K562 (cell line): ENCODE measurements around the gene FHIT. TPM values are rescaled to one million over a fixed set of nuclear protein-coding genes. Genes with fewer than 3 reads are reported as not detected.

ENCODE experiments used
- ATAC-seq: fragments of 200-7000 bp; cut with Tn5 transposase; 3 replicates; pipeline ENCODE4 v1.9.1; 2020; ENCODE audit warnings: moderate library complexity
- BruUV-seq: library from RNA; stranded (reverse); fragments of 400-500 nt; replicated peaks from 2 replicates; lab custom pipeline; 2021; lab: Mats Ljungman, UMichigan
- CTCF ChIA-PET: fragments of 300-600 bp; formaldehyde crosslinking; extraction: SDS; loops from one replicate; lab custom pipeline; 2021; ENCODE audit warnings: low intra/inter-chr PET ratio; lab: Yijun Ruan, JAX
- POLR2A ChIA-PET: fragments of 300-600, 350-650 bp; sonication (Branson Sonifier 250); formaldehyde crosslinking; extraction: SDS; loops from one replicate; lab custom pipeline; 2021; ENCODE audit warnings: antibody characterized with exemption, inconsistent platforms; lab: Yijun Ruan, JAX
- DNase-seq, 4 experiments: peaks; one replicate each; pipeline versions ENCODE4 v3.0.0 to v3.0.0-alpha.2; 2011 to 2018; ENCODE audit warnings: low spot score in 3 of 4, mixed read lengths in 3 of 4; ENCODE audit errors: extremely low read depth in 1 of 4
- FAIRE-seq: peaks from 2 replicates; lab custom pipeline; 2011; peaks lifted over from hg19 to GRCh38; lab: Jason Lieb, UNC
- H2AFZ ChIP-seq: 2 replicates; pipeline ENCODE4 v1.6.0; 2011; ENCODE audit warnings: low read depth, low read length, control low read depth, inconsistent platforms
- H3K27ac ChIP-seq: fragments of 200-600 bp; 3 replicates; pipeline ENCODE4 v1.8.0; 2011; ENCODE audit warnings: low read depth, mild to moderate bottlenecking, control low read depth, inconsistent platforms, low read length, moderate library complexity, mixed read lengths; ENCODE audit errors: extremely low read depth
- H3K27me3 ChIP-seq, 2 experiments: fragments of 300-600 bp in 1 of 2; 2 replicates in 1 of 2; 3 replicates in 1 of 2; pipeline versions ENCODE4 v1.6.0 to v1.8.0; 2011; ENCODE audit warnings: inconsistent platforms in 2 of 2, low read length in 2 of 2, mild to moderate bottlenecking in 1 of 2, mixed read lengths in 1 of 2, moderate library complexity in 1 of 2; ENCODE audit not compliant: control insufficient read depth in 2 of 2, insufficient read depth in 2 of 2
- H3K36me3 ChIP-seq: fragments of 300-600 bp; 3 replicates; pipeline ENCODE4 v1.8.0; 2011; ENCODE audit warnings: mild to moderate bottlenecking, low read length, inconsistent platforms; ENCODE audit not compliant: control insufficient read depth, insufficient read depth
- H3K4me1 ChIP-seq, 2 experiments: fragments of 200-600 bp in 1 of 2; replicated peaks in 1 of 2; 2 replicates in 1 of 2; 3 replicates in 1 of 2; pipeline versions ENCODE4 v1.5.1 to v1.8.0; 2011; ENCODE audit warnings: inconsistent platforms in 2 of 2, low read length in 2 of 2, mild to moderate bottlenecking in 1 of 2, mixed read lengths in 1 of 2, moderate library complexity in 1 of 2; ENCODE audit not compliant: control insufficient read depth in 2 of 2, insufficient read depth in 2 of 2
- H3K4me2 ChIP-seq: 2 replicates; pipeline ENCODE4 v1.6.1; 2011; ENCODE audit warnings: low read length, control low read depth, inconsistent platforms, mixed read lengths; ENCODE audit not compliant: insufficient read depth
- H3K4me3 ChIP-seq: fragments of 200-600 bp; sonication (generic), shearing (Covaris generic); 2 replicates; pipeline ENCODE4 v1.5.1; 2016; ENCODE audit warnings: control low read depth, inconsistent platforms
- H3K79me2 ChIP-seq: fragments of 200-600 bp; 3 replicates; pipeline ENCODE4 v1.8.0; 2011; ENCODE audit warnings: low read length, inconsistent platforms; ENCODE audit not compliant: control insufficient read depth, insufficient read depth
- H3K9ac ChIP-seq, 2 experiments: 2 replicates each; pipeline versions ENCODE4 v1.6.0 to v1.6.1; 2011; ENCODE audit warnings: low read depth in 2 of 2, low read length in 2 of 2, control low read depth in 1 of 2, inconsistent platforms in 1 of 2, mild to moderate bottlenecking in 1 of 2, mixed read lengths in 1 of 2; ENCODE audit not compliant: insufficient read depth in 1 of 2
- H3K9me1 ChIP-seq: one replicate; pipeline ENCODE4 v1.6.0; 2011; ENCODE audit warnings: inconsistent platforms, mild to moderate bottlenecking, low read length, moderate library complexity; ENCODE audit not compliant: control insufficient read depth, insufficient read depth
- H3K9me3 ChIP-seq: replicated peaks from 2 replicates; pipeline ENCODE4 v1.5.1; 2011; ENCODE audit warnings: low read depth, low read length, inconsistent platforms; ENCODE audit not compliant: control insufficient read depth, insufficient read depth
- H4K20me1 ChIP-seq: replicated peaks from 2 replicates; pipeline ENCODE4 v1.6.1; 2011; ENCODE audit warnings: low read length, inconsistent platforms, mixed read lengths; ENCODE audit not compliant: control insufficient read depth, insufficient read depth
- C11orf30 ChIP-seq: fragments of 450-650 bp; IDR thresholded peaks from 2 replicates; pipeline ENCODE4 v1.6.1; 2016; ENCODE audit warnings: low read depth, mild to moderate bottlenecking
- CBFB ChIP-seq: sonication (generic); formaldehyde crosslinking; IDR thresholded peaks from 2 replicates; pipeline ENCODE4 v1.4.0; 2020; ENCODE audit warnings: mild to moderate bottlenecking, missing genetic modification reagents
- GABPB1 ChIP-seq: sonication (generic); formaldehyde crosslinking; IDR thresholded peaks from 2 replicates; pipeline ENCODE4 v1.8.0; 2022; ENCODE audit warnings: mild to moderate bottlenecking, missing genetic modification reagents
- MBD2 ChIP-seq: sonication (generic); IDR thresholded peaks from 2 replicates; pipeline ENCODE4 v1.6.1; 2016; ENCODE audit warnings: low read depth, borderline replicate concordance
- MCM5 ChIP-seq: fragments of 450-650 bp; IDR thresholded peaks from 2 replicates; pipeline ENCODE4 v1.6.1; 2016; ENCODE audit warnings: low read depth
- NFATC3 ChIP-seq: fragments of 450-650 bp; IDR thresholded peaks from 2 replicates; pipeline ENCODE4 v1.6.1; 2017; ENCODE audit warnings: mild to moderate bottlenecking
- POLR2H ChIP-seq: IDR thresholded peaks from 2 replicates; pipeline ENCODE4 v1.6.1; 2016; ENCODE audit warnings: missing genetic modification characterization, low read depth, mild to moderate bottlenecking, control low read depth, missing compliant biosample characterization, moderate library complexity
- RFX7 ChIP-seq: fragments of 250-450 bp; sonication (Bioruptor Pico); IDR thresholded peaks from 2 replicates; pipeline ENCODE4 v1.5.1; 2021; ENCODE audit warnings: mild to moderate bottlenecking
- TEAD4 ChIP-seq, 2 experiments: sonication (generic) in 1 of 2; formaldehyde crosslinking in 1 of 2; IDR thresholded peaks; 2 replicates each; pipeline versions ENCODE4 v1.6.1 to v1.8.0; 2012 to 2022; ENCODE audit warnings: borderline replicate concordance in 1 of 2, inconsistent platforms in 1 of 2, low read length in 1 of 2, mild to moderate bottlenecking in 1 of 2, missing genetic modification reagents in 1 of 2
- ZFP1 ChIP-seq: fragments of 450-650 bp; formaldehyde crosslinking; IDR thresholded peaks from 2 replicates; pipeline ENCODE4 v1.4.0; 2020; ENCODE audit warnings: mild to moderate bottlenecking, mixed read lengths
- ZFP30 ChIP-seq: fragments of 250-450 bp; sonication (Bioruptor Pico); IDR thresholded peaks from 2 replicates; pipeline ENCODE4 v1.8.0; 2022; ENCODE audit warnings: moderate library complexity, mild to moderate bottlenecking, inconsistent platforms, borderline replicate concordance
- ZNF217 ChIP-seq: sonication (generic); formaldehyde crosslinking; IDR thresholded peaks from 2 replicates; pipeline ENCODE4 v1.8.0; 2022; ENCODE audit warnings: mild to moderate bottlenecking, missing genetic modification reagents
- ZNF696 ChIP-seq: fragments of 250-450 bp; sonication (Bioruptor Pico); conservative IDR thresholded peaks from 2 replicates; pipeline ENCODE4 v1.4.0; 2020; ENCODE audit warnings: mild to moderate bottlenecking, moderate library complexity
- WGBS: fragments of 100-300 bp; shearing (Covaris generic); methylation state at CpG from one replicate; pipeline ENCODE4 v1.1.6; 2016; ENCODE audit warnings: low coverage, mixed read lengths; ENCODE audit not compliant: insufficient coverage; ENCODE audit errors: missing lambda C conversion rate; 5-methylcytosine and 5-hydroxymethylcytosine counted together
- in situ Hi-C: fragments of 300-500 bp; cut with MboI; formaldehyde crosslinking; loops from 4 replicates; pipeline ENCODE4 v1.15.0; 2018; ENCODE audit warnings: inconsistent platforms, mixed read lengths
- intact Hi-C: fragments of 100-400 bp; cut with micrococcal nuclease; formaldehyde crosslinking; loops from 2 replicates; pipeline ENCODE4 v1.14.2; 2022
- polyA plus RNA-seq, 8 experiments: library from polyadenylated mRNA; depleted of rRNA in 4 of 8; stranded (reverse) in 5 of 8; unstranded in 3 of 8; fragments of >200 nt; fragmentation: Nextera tagmentation in 2 of 8; fragmentation: Illumina TruSeq in 1 of 8; extraction: Ambion mirVana in 2 of 8; extraction: Trizol in 1 of 8; gene quantifications; 2 replicates each; pipeline versions ENCODE4 v1.2.1 to v1.2.3, GENCODE V29; 2011 to 2014; ENCODE audit warnings: inconsistent platforms in 1 of 8, missing spikeins in 1 of 8
- total RNA-seq, 7 experiments: library from RNA; depleted of rRNA in 6 of 7; stranded (reverse); fragments of >200 nt in 6 of 7; fragmentation: Illumina TruSeq in 2 of 7; extraction: Trizol in 2 of 7; gene quantifications; 2 replicates each; pipeline versions ENCODE4 v1.2.1 to v1.2.3, GENCODE V29; 2011 to 2021; ENCODE audit warnings: low replicate concordance in 1 of 7
- TF ChIP-seq, protein P1 (sequence below): fragments of 450-650 bp; formaldehyde crosslinking; IDR thresholded peaks from 2 replicates; pipeline ENCODE4 v1.4.0; 2022; ENCODE audit warnings: missing genetic modification characterization
- TF ChIP-seq, protein P2 (sequence below): IDR thresholded peaks from 2 replicates; pipeline ENCODE4 v1.6.1; 2011; ENCODE audit not compliant: insufficient read length; ENCODE audit errors: extremely low read depth
- TF ChIP-seq, protein P3 (sequence below): fragments of 450-650 bp; IDR thresholded peaks from 2 replicates; pipeline ENCODE4 v1.6.1; 2016; ENCODE audit warnings: missing biosample characterization, missing genetic modification characterization
- TF ChIP-seq, protein P4 (sequence below): fragments of 250-450 bp; sonication (Bioruptor Pico); IDR thresholded peaks from 2 replicates; pipeline ENCODE4 v1.4.0; 2020; ENCODE audit warnings: mild to moderate bottlenecking
- TF ChIP-seq, protein P5 (sequence below), 2 experiments: IDR thresholded peaks; 2 replicates each; pipeline ENCODE4 v1.6.1; 2011; ENCODE audit warnings: borderline replicate concordance in 1 of 2, control low read depth in 1 of 2, low read depth in 1 of 2, low read length in 1 of 2, mild to moderate bottlenecking in 1 of 2, mixed read lengths in 1 of 2, moderate library complexity in 1 of 2; ENCODE audit not compliant: insufficient read depth in 1 of 2, insufficient read length in 1 of 2, poor library complexity in 1 of 2, severe bottlenecking in 1 of 2; ENCODE audit errors: extremely low read depth in 1 of 2

FHIT gene
- total and polyA plus RNA-seq, 9 of the 15 experiments (the other 6 are each of a cell fraction or from before 2014, with no cell fraction given), result 1.7 to 9.1 (median 4.3) TPM

DNA sequence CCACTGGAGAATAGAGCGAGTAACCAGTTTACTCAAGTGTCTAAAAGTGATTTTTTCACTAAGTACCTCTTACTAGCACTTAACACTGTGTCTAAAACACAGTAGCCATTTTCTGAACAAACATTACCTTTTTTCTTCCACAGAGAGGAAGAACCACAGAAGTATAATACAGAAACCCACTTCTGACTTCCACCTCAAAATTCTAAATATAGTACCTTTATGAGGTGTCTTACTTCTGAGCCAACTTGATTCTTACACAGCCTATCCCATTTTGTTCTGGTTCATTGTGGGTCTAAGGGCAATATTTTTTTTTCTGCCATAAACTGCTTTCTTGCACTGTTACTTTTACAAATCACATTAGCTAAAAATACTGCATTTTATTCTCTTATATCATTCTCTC, 821.0 kb downstream of the FHIT start:
- in situ Hi-C loops, result no loop called here
- H3K36me3 ChIP-seq, result no peaks in the 10 kb centered on the region
- no peaks in the 10 kb centered on the region for H3K79me2 ChIP-seq
- no peaks in the 10 kb centered on the region for H4K20me1 ChIP-seq
- no peak overlapping the region for H3K9ac ChIP-seq
- POLR2A ChIA-PET, result no interaction called here
- H3K27me3 ChIP-seq, result no peaks in the 10 kb centered on the region
- no peak overlapping the region for H3K27ac ChIP-seq
- ATAC-seq (no peak), DNase-seq (no peak), FAIRE-seq (no peak)
- intact Hi-C loops, result loop anchor here (5.0 to 10.0 kb wide), 3 partner anchors 155 to 855 kb away; no protein-coding TSS in a partner anchor
- no peak overlapping the region for H3K4me2 ChIP-seq
- peaks cover 0 to 11% of the 10 kb centered on the region in 2 experiments; a peak in 4 of 5 replicates for H3K4me1 ChIP-seq
- H3K4me3 ChIP-seq, result no peak overlapping the region
- H3K9me3 ChIP-seq, result no peaks in the 10 kb centered on the region
- no TSS peak for BruUV-seq
- no peak overlapping the region for H2AFZ ChIP-seq
- CTCF ChIA-PET, result no interaction called here
- WGBS, result 20% methylated on average over 1 of the region's 1 CpG
- H3K9me1 ChIP-seq, result no peaks in the 10 kb centered on the region
- no peak for TF ChIP-seq ZNF217 (CRISPR knock-in tag)
- TF ChIP-seq CBFB (CRISPR knock-in tag), result no peak
- no peak for TF ChIP-seq MBD2
- no peak for TF ChIP-seq GABPB1 (CRISPR knock-in tag)
- TF ChIP-seq, protein P1, sequence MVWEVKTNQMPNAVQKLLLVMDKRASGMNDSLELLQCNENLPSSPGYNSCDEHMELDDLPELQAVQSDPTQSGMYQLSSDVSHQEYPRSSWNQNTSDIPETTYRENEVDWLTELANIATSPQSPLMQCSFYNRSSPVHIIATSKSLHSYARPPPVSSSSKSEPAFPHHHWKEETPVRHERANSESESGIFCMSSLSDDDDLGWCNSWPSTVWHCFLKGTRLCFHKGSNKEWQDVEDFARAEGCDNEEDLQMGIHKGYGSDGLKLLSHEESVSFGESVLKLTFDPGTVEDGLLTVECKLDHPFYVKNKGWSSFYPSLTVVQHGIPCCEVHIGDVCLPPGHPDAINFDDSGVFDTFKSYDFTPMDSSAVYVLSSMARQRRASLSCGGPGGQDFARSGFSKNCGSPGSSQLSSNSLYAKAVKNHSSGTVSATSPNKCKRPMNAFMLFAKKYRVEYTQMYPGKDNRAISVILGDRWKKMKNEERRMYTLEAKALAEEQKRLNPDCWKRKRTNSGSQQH (CRISPR knock-in tag), result no peak
- TF ChIP-seq, protein P2, sequence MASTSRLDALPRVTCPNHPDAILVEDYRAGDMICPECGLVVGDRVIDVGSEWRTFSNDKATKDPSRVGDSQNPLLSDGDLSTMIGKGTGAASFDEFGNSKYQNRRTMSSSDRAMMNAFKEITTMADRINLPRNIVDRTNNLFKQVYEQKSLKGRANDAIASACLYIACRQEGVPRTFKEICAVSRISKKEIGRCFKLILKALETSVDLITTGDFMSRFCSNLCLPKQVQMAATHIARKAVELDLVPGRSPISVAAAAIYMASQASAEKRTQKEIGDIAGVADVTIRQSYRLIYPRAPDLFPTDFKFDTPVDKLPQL, result no peak
- TF ChIP-seq ZFP30 (CRISPR knock-in tag), result no peak
- no peak for TF ChIP-seq POLR2H (tag)
- no peak for TF ChIP-seq RFX7
- TF ChIP-seq ZNF696 (CRISPR knock-in tag), result no peak
- TF ChIP-seq ZFP1, result no peak
- TF ChIP-seq, protein P3, sequence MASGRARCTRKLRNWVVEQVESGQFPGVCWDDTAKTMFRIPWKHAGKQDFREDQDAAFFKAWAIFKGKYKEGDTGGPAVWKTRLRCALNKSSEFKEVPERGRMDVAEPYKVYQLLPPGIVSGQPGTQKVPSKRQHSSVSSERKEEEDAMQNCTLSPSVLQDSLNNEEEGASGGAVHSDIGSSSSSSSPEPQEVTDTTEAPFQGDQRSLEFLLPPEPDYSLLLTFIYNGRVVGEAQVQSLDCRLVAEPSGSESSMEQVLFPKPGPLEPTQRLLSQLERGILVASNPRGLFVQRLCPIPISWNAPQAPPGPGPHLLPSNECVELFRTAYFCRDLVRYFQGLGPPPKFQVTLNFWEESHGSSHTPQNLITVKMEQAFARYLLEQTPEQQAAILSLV (tag), result no peak
- TF ChIP-seq MCM5, result no peak
- no peak for TF ChIP-seq TEAD4 (IDR thresholded peaks at IDR 0.05; ENCODE audit: low read length)
- TF ChIP-seq TEAD4 (CRISPR knock-in tag; IDR thresholded peaks at IDR 0.05; ENCODE audit: borderline replicate concordance), result no peak
- TF ChIP-seq NFATC3, result no peak
- TF ChIP-seq, protein P4, sequence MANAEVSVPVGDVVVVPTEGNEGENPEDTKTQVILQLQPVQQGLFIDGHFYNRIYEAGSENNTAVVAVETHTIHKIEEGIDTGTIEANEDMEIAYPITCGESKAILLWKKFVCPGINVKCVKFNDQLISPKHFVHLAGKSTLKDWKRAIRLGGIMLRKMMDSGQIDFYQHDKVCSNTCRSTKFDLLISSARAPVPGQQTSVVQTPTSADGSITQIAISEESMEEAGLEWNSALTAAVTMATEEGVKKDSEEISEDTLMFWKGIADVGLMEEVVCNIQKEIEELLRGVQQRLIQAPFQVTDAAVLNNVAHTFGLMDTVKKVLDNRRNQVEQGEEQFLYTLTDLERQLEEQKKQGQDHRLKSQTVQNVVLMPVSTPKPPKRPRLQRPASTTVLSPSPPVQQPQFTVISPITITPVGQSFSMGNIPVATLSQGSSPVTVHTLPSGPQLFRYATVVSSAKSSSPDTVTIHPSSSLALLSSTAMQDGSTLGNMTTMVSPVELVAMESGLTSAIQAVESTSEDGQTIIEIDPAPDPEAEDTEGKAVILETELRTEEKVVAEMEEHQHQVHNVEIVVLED (CRISPR knock-in tag), result no peak
- TF ChIP-seq, protein P5, sequence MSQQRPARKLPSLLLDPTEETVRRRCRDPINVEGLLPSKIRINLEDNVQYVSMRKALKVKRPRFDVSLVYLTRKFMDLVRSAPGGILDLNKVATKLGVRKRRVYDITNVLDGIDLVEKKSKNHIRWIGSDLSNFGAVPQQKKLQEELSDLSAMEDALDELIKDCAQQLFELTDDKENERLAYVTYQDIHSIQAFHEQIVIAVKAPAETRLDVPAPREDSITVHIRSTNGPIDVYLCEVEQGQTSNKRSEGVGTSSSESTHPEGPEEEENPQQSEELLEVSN (IDR thresholded peaks at IDR 0.05; ENCODE audit: borderline replicate concordance in 1 of 2, extremely low read depth in 1 of 2, insufficient read depth in 1 of 2, insufficient read length in 1 of 2, low read depth in 1 of 2, low read length in 1 of 2, poor library complexity in 1 of 2, severe bottlenecking in 1 of 2), result no peak
- TF ChIP-seq C11orf30, result no peak
